Heart right ventricle (tissue), 16 donors: ENCODE results near the gene HMGB2. TPM values are rescaled to one million over a fixed set of nuclear protein-coding genes. Genes with fewer than 3 reads are reported as not detected.

ENCODE experiments used
- ATAC-seq, 8 donors: fragments of 200-7000 bp; cut with Tn5 transposase; one replicate each; pipeline ENCODE4 v1.9.1; 2020; ENCODE audit warnings: mild to moderate bottlenecking in 8 of 8, moderate library complexity in 8 of 8, moderate number of reproducible peaks in 1 of 8
- DNase-seq, 2 donors: peaks; one replicate each; pipeline ENCODE4 v3.0.0-alpha.2; 2020
- H3K27ac ChIP-seq, 10 donors: fragments of 200-600 bp; sonication (generic) in 2 of 10; one replicate each; pipeline versions ENCODE4 v1.5.0 to v1.8.0; 2020 to 2022; ENCODE audit warnings: mild to moderate bottlenecking in 3 of 10
- H3K27me3 ChIP-seq, 7 donors: fragments of 200-600 bp; one replicate each; pipeline ENCODE4 v1.8.0; 2021 to 2022; ENCODE audit warnings: mild to moderate bottlenecking in 2 of 7
- H3K36me3 ChIP-seq, 9 donors: fragments of 200-600 bp; sonication (generic) in 1 of 9; one replicate each; pipeline versions ENCODE4 v1.5.0 to v1.8.0; 2020 to 2022; ENCODE audit warnings: mild to moderate bottlenecking in 2 of 9
- H3K4me1 ChIP-seq, 9 donors: fragments of 200-600 bp; sonication (generic) in 1 of 9; one replicate each; pipeline versions ENCODE4 v1.5.0 to v1.8.0; 2020 to 2022; ENCODE audit warnings: mild to moderate bottlenecking in 4 of 9
- H3K4me3 ChIP-seq, 10 donors: fragments of 200-600 bp; sonication (generic) in 2 of 10; one replicate each; pipeline versions ENCODE4 v1.5.0 to v1.8.0; 2020 to 2022; ENCODE audit warnings: mild to moderate bottlenecking in 7 of 10, moderate library complexity in 2 of 10
- H3K9me3 ChIP-seq, 11 donors: fragments of 200-600 bp in 10 of 11; sonication (generic) in 2 of 11; one replicate each; pipeline versions ENCODE4 v1.5.0 to v1.8.0; 2013 to 2022; ENCODE audit warnings: mild to moderate bottlenecking in 2 of 11, control low read depth in 1 of 11, moderate library complexity in 1 of 11
- CTCF ChIP-seq, 9 donors: fragments of 200-600 bp; sonication (generic) in 2 of 9; IDR thresholded peaks; one replicate each; pipeline versions ENCODE4 v1.5.0 to v1.8.0; 2021 to 2022; ENCODE audit warnings: antibody characterized with exemption in 9 of 9, mild to moderate bottlenecking in 5 of 9, moderate library complexity in 1 of 9
- WGBS, 2 donors: extraction: QIAGEN DNeasy Blood & Tissue Kit; methylation state at CpG; one replicate each; pipeline ENCODE4 v1.1.7; 2013; ENCODE audit warnings: inconsistent platforms in 1 of 2; 5-methylcytosine and 5-hydroxymethylcytosine counted together
- intact Hi-C, 10 donors: fragments of 100-400 bp; cut with DNase I; formaldehyde crosslinking; loops; one replicate each; pipeline versions ENCODE4 v1.11.1 to v1.14.2; 2022
- polyA plus RNA-seq, 2 donors: library from polyadenylated mRNA; stranded (reverse); fragments of 200-250 nt; gene quantifications; one replicate each; pipeline ENCODE4 v1.2.3, GENCODE V29; 2013
- total RNA-seq, 10 donors: library from RNA; stranded (reverse); fragmentation: NEBNext Ultra II Directional in 3 of 10; extraction: Animal tissue kit (Norgen Biotek cat#: 25700) in 3 of 10; gene quantifications; one replicate each; pipeline versions ENCODE4 v1.2.1 to v1.2.4, GENCODE V29; 2021 to 2023
- donor health status: Arrhythmogenic right ventricular cardiomyopathy.
- donor health status: ischemic (EF 13 %, LVEDD 7.1; RV severe dilation, severe dysfunction).
- donor health status: healthy with polysubstance abuse.
- donor health status: DM: no; HTN: yes; CAD: no.
- donor health status: DM: no; HTN: no; CAD: no.
- donor health status: ischemic (EF 25% LVEDD 6.9; RV normal size, moderate dysfunction).
- donor health status: ischemic (EF 25% LVEDD 5.7; RV mildly dilated, moderate dysfunction).
- donor health status: healthy.
- donor health status: DM: yes; HTN: yes; CAD: no.
- donor health status: Ischemic cardiomyopathy.
- donor health status: ischemic (EF 35%, LVEDD 5.7; RV mildly dilated, moderate dysfunction).
- donor health status: nonischemic (EF 11% LVEDD 7.7; RV severe dilation, severe dysfunction).
- donor health status: DM: yes; HTN: yes; CAD: no.
- donor health status: PGD.
- donor health status: ischemic (EF 29% LVEDD 5.4; RV normal size, mild dysfunction).
- donor health status: nonischemic (EF 23%, LVEDD 6.1; RV moderate dilation, normal function).

HMGB2 gene
- total and polyA plus RNA-seq, 12 donors = 27.3 to 97.6 (median 49.8) TPM

GRCh38 chr4:173380987-173381386 is 46.8 kb upstream of the HMGB2 start:
- Histone ChIP-seq H3K4me3 (no peak overlapping the region), H3K27me3 (no peaks in the 10 kb centered on the region), H3K27ac (no peak overlapping the region), H3K4me1 (peaks cover 0 to 10% (median 0%) of the 10 kb centered on the region in 9 donors), H3K36me3 (peaks cover 0 to 27% (median 0%) of the 10 kb centered on the region in 9 donors), H3K9me3 (no peaks in the 10 kb centered on the region)
- TF ChIP-seq CTCF (IDR thresholded peaks at IDR 0.05) = no peak
- intact Hi-C loops = no loop called here
- DNase-seq (no peak), ATAC-seq (no peak)

- intact Hi-C loops = no loop called here
These were observed 45.8 kb upstream of the HMGB2 start for GRCh38 chr4:173379929-173380328.

GRCh38 chr4:173374588-173374987 is 40.4 kb upstream of the HMGB2 start:
- Histone ChIP-seq H3K4me1 (peaks cover 0 to 31% (median 18%) of the 10 kb centered on the region in 9 donors), H3K27ac (peak overlapping the region in 1 of 10 donors; percentile 22), H3K36me3 (peaks cover 0 to 33% (median 0%) of the 10 kb centered on the region in 9 donors), H3K4me3 (no peak overlapping the region), H3K9me3 (no peaks in the 10 kb centered on the region), H3K27me3 (no peaks in the 10 kb centered on the region)
- TF ChIP-seq CTCF (IDR thresholded peaks at IDR 0.05) = no peak
- intact Hi-C loops = loop anchor here in 5 of 10 donors (5.0 kb wide), 3 partner anchors 38 to 43 kb away; partner anchors contain the start of gene HMGB2 (in 1 of the 5)
- no peak for ATAC-seq
- DNase-seq = no peak
- WGBS, 2 donors = 97 to 99% methylated on average over 2 of the region's 2 CpGs

More at GRCh38 chr4:173379929-173380328, 45.8 kb upstream of the HMGB2 start:
- no peak overlapping the region for H3K4me3 ChIP-seq
- no peak for TF ChIP-seq CTCF (IDR thresholded peaks at IDR 0.05)
- no peaks in the 10 kb centered on the region for H3K9me3 ChIP-seq
- H3K27ac ChIP-seq = no peak overlapping the region
- peaks cover 0 to 14% (median 0%) of the 10 kb centered on the region in 9 donors for H3K4me1 ChIP-seq
- ATAC-seq = no peak
- WGBS, 2 donors = 98 to 99% methylated on average over 3 of the region's 3 CpGs
- H3K27me3 ChIP-seq = no peaks in the 10 kb centered on the region
- H3K36me3 ChIP-seq = peaks cover 0 to 35% (median 0%) of the 10 kb centered on the region in 9 donors
- DNase-seq = no peak

- H3K27me3 ChIP-seq = no peaks in the 10 kb centered on the region
These were observed 37.4 kb upstream of the HMGB2 start for GRCh38 chr4:173371292-173372192.

More at GRCh38 chr4:173371292-173372192, 37.4 kb upstream of the HMGB2 start:
- Histone ChIP-seq H3K27ac (peak overlapping the region; percentile 62 to 98 (median 94)), H3K9me3 (no peaks in the 10 kb centered on the region), H3K4me1 (peaks cover 0 to 58% (median 36%) of the 10 kb centered on the region in 9 donors), H3K4me3 (peak overlapping the region; percentile 59 to 94 (median 80)), H3K36me3 (peaks cover 0 to 15% (median 0%) of the 10 kb centered on the region in 9 donors)
- ATAC-seq = peak in 5 of 8 donors; percentile 20 to 45 (median 29)
- DNase-seq = peak; percentile 69 to 79
- no peak for TF ChIP-seq CTCF (IDR thresholded peaks at IDR 0.05)
- intact Hi-C loops = loop anchor here in 7 of 10 donors (1.0 to 5.0 kb wide), 6 partner anchors 37 to 46 kb away; partner anchors contain the start of gene HMGB2 (in 3 of the 7)
- WGBS, 2 donors = 0 to 1% methylated on average over 63 to 68 of the region's 68 CpGs
